SK-N-SH treated with all-trans-retinoic acid at 6 μM for 48 hours (cell line): Measurements from ENCODE around the gene HCFC2.
"Not testable (repeated sequence)": the region's sequence is repeated elsewhere in the genome, so short reads cannot be mapped to it uniquely, and the experiment has no call there.

Experiments
- ARNTL ChIP-seq: fragments of 450-650 bp; formaldehyde crosslinking; IDR thresholded peaks from 2 replicates; pipeline ENCODE4 v1.5.0; 2020; ENCODE audit warnings: low read depth, mild to moderate bottlenecking, moderate library complexity, borderline replicate concordance
- BACH2 ChIP-seq: fragments of 250-450 bp; sonication (Bioruptor Pico); IDR thresholded peaks from 2 replicates; pipeline ENCODE4 v1.9.0; 2021; ENCODE audit warnings: mild to moderate bottlenecking, borderline replicate concordance
- PPARA ChIP-seq: fragments of 250-450 bp; sonication (Bioruptor Pico); IDR thresholded peaks from 2 replicates; pipeline ENCODE4 v1.5.0; 2020; ENCODE audit warnings: mild to moderate bottlenecking, borderline replicate concordance
- SNAI2 ChIP-seq: fragments of 250-450 bp; sonication (Bioruptor Pico); IDR thresholded peaks from 2 replicates; pipeline ENCODE4 v1.5.0; 2020; ENCODE audit warnings: mild to moderate bottlenecking, moderate library complexity
- ZFP3 ChIP-seq: fragments of 250-450 bp; sonication (Bioruptor Pico); IDR thresholded peaks from 2 replicates; pipeline ENCODE4 v1.5.0; 2020; ENCODE audit warnings: mild to moderate bottlenecking, moderate library complexity
- ZFP30 ChIP-seq: fragments of 450-650 bp; formaldehyde crosslinking; IDR thresholded peaks from 2 replicates; pipeline ENCODE4 v1.5.0; 2022; ENCODE audit warnings: mild to moderate bottlenecking, moderate library complexity
- ZNF70 ChIP-seq: fragments of 450-650 bp; formaldehyde crosslinking; IDR thresholded peaks from 2 replicates; pipeline ENCODE4 v1.5.0; 2020; ENCODE audit warnings: mild to moderate bottlenecking, moderate library complexity
- TF ChIP-seq, protein P1 (sequence below): fragments of 250-450 bp; sonication (Bioruptor Pico); IDR thresholded peaks from 2 replicates; pipeline ENCODE4 v1.5.1; 2021; ENCODE audit warnings: mild to moderate bottlenecking, moderate library complexity
- TF ChIP-seq, protein P2 (sequence below): fragments of 250-450 bp; sonication (Bioruptor Pico); IDR thresholded peaks from 2 replicates; pipeline ENCODE4 v1.5.1; 2020; ENCODE audit warnings: low read depth, mild to moderate bottlenecking, moderate library complexity

GRCh38 chr12:104036143-104036542 is 28.2 kb upstream of the HCFC2 start:
- TF ChIP-seq, protein P1, sequence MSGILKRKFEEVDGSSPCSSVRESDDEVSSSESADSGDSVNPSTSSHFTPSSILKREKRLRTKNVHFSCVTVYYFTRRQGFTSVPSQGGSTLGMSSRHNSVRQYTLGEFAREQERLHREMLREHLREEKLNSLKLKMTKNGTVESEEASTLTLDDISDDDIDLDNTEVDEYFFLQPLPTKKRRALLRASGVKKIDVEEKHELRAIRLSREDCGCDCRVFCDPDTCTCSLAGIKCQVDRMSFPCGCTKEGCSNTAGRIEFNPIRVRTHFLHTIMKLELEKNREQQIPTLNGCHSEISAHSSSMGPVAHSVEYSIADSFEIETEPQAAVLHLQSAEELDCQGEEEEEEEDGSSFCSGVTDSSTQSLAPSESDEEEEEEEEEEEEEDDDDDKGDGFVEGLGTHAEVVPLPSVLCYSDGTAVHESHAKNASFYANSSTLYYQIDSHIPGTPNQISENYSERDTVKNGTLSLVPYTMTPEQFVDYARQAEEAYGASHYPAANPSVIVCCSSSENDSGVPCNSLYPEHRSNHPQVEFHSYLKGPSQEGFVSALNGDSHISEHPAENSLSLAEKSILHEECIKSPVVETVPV (CRISPR knock-in tag), result not testable (repeated sequence)
- not testable (repeated sequence) for TF ChIP-seq ZFP3 (CRISPR knock-in tag); ARNTL (CRISPR knock-in tag); PPARA (CRISPR knock-in tag); SNAI2 (CRISPR knock-in tag); BACH2 (CRISPR knock-in tag); ZFP30; ZNF70 (CRISPR knock-in tag)
- TF ChIP-seq, protein P2, sequence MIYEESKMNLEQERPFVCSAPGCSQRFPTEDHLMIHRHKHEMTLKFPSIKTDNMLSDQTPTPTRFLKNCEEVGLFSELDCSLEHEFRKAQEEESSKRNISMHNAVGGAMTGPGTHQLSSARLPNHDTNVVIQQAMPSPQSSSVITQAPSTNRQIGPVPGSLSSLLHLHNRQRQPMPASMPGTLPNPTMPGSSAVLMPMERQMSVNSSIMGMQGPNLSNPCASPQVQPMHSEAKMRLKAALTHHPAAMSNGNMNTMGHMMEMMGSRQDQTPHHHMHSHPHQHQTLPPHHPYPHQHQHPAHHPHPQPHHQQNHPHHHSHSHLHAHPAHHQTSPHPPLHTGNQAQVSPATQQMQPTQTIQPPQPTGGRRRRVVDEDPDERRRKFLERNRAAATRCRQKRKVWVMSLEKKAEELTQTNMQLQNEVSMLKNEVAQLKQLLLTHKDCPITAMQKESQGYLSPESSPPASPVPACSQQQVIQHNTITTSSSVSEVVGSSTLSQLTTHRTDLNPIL (CRISPR knock-in tag), result not testable (repeated sequence)
